Measurements from ENCODE around the gene NAPG.
"Not testable (repeated sequence)": the region's sequence is repeated elsewhere in the genome, so short reads cannot be mapped to it uniquely, and the experiment has no call there.

Gene NAPG

DNA sequence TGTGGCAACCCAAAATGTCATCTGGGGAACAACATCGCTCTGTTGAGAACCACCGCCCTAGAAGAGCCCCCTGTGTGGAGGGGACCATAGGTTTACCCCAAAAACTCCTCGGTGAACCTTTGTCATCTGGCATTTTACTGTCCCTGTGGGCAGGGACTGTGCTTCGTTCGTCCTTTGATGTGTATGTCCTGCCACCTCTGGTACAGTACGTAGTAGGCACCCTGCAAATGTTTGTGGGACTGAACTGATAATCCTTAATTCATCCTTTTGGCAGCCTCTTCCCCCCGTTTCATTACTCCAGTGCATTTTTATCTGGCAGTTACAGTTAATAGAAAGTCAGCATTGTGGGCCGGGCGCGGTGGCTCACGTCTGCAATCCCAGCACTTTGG, 728 bp downstream of the NAPG start:
- TF ChIP-seq, protein P1, sequence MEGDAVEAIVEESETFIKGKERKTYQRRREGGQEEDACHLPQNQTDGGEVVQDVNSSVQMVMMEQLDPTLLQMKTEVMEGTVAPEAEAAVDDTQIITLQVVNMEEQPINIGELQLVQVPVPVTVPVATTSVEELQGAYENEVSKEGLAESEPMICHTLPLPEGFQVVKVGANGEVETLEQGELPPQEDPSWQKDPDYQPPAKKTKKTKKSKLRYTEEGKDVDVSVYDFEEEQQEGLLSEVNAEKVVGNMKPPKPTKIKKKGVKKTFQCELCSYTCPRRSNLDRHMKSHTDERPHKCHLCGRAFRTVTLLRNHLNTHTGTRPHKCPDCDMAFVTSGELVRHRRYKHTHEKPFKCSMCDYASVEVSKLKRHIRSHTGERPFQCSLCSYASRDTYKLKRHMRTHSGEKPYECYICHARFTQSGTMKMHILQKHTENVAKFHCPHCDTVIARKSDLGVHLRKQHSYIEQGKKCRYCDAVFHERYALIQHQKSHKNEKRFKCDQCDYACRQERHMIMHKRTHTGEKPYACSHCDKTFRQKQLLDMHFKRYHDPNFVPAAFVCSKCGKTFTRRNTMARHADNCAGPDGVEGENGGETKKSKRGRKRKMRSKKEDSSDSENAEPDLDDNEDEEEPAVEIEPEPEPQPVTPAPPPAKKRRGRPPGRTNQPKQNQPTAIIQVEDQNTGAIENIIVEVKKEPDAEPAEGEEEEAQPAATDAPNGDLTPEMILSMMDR (conservative IDR thresholded peaks at IDR 0.05; ENCODE audit: low read depth, low read length) = no peak
- DNase-seq (ENCODE audit: low read depth) = no peak

DNA sequence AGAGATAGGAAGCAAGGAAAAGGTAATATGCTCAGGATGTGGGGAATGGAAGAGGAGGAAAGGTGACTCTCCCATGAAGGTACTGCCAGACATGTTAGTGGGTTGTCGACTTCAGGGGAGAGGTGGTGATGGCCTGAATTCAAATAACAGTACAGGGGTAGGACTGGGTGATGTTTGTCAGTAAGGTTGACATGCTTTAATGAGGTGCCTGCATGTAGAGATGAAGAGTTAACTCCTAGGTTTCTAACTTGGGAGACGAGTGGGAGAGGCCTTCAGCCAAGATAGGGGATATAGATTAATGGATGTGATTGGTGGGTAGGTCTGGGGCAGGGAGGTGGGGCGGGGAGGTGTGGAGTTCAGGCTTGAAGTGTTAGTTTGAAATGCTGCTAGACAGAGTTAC, 2.6 kb downstream of the NAPG start:
- DNase-seq (ENCODE audit: low read depth) = no peak
- no peak overlapping the region for H3K4me3 ChIP-seq (ENCODE audit: low read length)
- TF ChIP-seq, protein P1 (conservative IDR thresholded peaks at IDR 0.05; ENCODE audit: low read depth, low read length) = no peak

More for the DNA sequence above, 728 bp downstream of the NAPG start:
- H3K4me3 ChIP-seq (ENCODE audit: low read length) = peak overlapping the region; percentile 83

DNA sequence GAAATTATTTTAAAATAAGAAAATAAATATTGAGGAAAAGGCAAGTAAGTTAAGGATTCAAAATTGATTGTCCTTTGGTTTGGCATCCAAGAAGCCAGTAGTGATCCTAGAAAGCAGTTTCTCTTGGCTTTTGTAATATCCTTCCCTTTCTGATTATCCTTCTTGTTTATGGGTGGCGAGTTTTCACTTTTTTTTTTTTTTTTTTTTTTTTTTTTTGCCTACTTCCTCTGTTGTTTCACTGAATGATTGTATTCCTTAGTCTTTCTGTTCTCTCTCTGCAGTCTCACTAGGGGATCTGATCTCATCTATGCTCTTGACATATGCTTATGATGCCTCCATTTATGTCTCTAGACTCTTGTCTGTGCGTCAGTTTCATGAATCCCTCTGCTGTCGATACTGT, 4.2 kb downstream of the NAPG start:
- DNase-seq (ENCODE audit: low read depth) = no peak
- TF ChIP-seq, protein P1 (conservative IDR thresholded peaks at IDR 0.05; ENCODE audit: low read depth, low read length) = no peak
- no peak overlapping the region for H3K4me3 ChIP-seq (ENCODE audit: low read length)

DNA sequence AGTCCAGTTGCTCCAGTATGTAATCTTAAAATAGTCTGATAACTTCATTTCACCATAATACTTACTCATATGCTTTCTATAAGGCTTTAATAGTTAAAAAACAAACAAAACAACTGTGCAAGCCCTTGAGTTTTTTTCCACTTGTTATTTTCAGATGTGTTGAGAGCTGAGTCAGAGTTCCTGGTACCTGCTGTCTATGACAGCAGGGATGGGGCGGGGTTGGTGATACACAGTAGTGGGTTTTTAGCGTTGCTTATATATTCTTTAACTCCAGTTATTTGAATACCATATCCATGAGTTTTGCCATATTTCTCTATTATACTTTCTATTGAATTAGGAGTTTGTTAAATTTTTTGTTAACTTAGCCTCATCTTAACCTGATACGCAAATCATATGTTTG, 5.0 kb downstream of the NAPG start:
- H3K4me3 ChIP-seq (ENCODE audit: low read length) = no peak overlapping the region
- TF ChIP-seq, protein P1 (conservative IDR thresholded peaks at IDR 0.05; ENCODE audit: low read depth, low read length) = no peak
- no peak for DNase-seq (ENCODE audit: low read depth)

DNA sequence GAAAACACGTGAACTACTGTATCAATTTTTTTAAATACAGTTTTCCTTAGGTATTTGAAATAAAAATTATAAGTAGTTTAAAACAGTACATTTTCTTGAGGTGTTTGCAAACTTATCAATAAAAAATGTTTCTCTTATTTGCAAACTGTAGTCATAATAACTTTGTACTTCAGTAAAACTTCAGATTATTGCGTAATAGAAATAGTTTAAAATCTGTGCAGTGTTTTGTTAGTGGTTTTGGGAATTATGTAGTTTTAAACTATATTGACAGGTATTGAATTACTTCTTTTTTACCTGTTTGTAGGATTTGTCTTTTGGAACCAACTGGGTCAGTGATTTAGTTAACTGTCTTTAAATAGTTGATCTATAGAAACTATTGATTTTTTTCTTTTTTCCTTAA, 7.3 kb downstream of the NAPG start:
- DNase-seq (ENCODE audit: low read depth) = no peak
- no peak overlapping the region for H3K4me3 ChIP-seq (ENCODE audit: low read length)
- TF ChIP-seq, protein P1 (conservative IDR thresholded peaks at IDR 0.05; ENCODE audit: low read depth, low read length) = no peak

DNA sequence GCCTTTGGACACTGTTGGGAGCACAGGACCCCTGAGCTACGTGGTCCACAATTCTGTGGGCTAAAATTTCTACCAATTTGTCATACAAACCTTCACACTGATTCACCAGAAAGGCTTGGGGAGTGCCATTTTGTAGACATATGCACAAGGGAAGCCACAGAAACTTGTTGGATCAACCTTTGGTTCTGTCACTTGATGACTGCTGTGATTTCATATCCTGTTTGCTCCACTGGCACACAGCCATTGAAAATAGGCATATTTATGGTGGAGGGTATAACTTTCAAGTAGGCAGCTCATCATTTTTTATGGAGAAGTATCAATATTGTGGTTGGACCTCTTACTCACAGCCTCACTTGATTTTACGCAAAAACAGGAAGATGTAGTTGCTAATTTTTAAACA, 10.5 kb downstream of the NAPG start:
- no peak overlapping the region for H3K4me3 ChIP-seq (ENCODE audit: low read length)
- DNase-seq (ENCODE audit: low read depth) = no peak
- TF ChIP-seq, protein P1 (conservative IDR thresholded peaks at IDR 0.05; ENCODE audit: low read depth, low read length) = no peak

DNA sequence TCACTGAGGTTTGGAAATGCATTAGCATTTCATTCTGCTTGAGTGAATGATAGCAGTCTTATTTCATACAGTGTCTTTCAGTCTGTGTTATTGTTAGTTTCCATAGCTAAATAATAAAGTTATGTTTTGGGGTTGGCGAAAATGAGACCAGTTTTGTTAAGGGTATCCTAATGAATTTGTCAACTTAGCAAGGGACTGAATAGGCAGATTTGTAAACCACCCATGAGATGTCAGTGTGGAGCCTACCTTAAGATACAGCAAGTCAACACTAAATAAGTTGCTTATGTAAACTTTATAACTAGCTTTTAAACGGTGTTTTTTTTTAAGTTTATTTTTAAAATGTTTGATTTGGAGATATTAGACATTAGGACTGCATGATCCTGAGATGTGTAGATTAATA, 11.9 kb downstream of the NAPG start:
- H3K4me3 ChIP-seq (ENCODE audit: low read length) = no peak overlapping the region
- DNase-seq (ENCODE audit: low read depth) = no peak

DNA sequence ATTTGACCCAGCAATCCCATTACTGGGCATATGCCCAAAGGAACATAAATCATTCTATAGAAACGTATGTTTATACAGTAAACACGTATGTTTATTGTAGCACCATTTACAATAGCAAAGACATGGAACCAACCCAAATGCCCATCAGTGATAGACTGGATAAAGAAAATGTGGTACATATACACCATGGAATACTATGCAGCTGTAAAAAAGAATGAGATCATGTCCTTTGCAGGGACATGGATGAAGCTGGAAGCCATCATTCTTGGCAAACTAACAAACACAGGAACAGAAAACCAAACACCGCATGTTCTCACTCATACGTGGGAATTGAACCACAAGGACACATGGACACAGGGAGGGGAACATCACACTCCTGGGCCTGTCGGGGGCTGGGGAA, 13.3 kb downstream of the NAPG start:
- H3K4me3 ChIP-seq (ENCODE audit: low read length); DNase-seq (ENCODE audit: low read depth): not testable (repeated sequence)

More for the DNA sequence above, 11.9 kb downstream of the NAPG start:
- TF ChIP-seq, protein P1 (conservative IDR thresholded peaks at IDR 0.05; ENCODE audit: low read depth, low read length) = no peak
